ENCODE data around the gene NTN3.

NTN3 gene

DNA sequence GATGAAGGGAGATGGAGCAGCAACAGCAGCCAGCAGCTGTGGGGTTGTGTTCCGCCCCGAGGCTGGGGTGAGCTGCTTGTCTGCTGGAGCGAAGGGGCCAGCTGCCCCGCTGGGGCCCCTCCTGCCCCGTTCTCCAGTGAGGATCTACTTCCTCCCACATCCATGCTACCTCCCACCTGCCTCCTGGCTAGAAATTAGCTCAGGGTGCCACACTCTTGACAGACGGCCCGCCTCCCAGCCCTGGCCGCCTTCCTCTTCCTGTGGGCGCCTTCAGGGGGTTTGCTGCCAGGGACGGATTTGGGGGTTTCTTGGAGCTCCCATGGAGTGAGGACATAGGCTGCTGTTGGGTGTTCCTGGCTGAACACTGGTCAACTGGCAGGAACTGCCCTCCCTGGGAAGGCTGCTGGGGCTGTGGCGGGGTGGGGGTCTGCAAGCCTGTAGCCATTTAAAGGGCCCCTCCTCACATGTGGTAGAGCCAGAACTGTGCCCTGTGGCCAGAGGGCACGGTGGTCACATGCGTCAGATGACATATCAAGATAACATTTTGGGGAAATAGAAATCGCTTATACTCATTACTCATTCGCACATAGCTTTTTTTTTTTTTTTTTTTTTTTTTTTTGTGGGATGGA, 16.9 kb downstream of the NTN3 start:
- TF ChIP-seq, protein P1, sequence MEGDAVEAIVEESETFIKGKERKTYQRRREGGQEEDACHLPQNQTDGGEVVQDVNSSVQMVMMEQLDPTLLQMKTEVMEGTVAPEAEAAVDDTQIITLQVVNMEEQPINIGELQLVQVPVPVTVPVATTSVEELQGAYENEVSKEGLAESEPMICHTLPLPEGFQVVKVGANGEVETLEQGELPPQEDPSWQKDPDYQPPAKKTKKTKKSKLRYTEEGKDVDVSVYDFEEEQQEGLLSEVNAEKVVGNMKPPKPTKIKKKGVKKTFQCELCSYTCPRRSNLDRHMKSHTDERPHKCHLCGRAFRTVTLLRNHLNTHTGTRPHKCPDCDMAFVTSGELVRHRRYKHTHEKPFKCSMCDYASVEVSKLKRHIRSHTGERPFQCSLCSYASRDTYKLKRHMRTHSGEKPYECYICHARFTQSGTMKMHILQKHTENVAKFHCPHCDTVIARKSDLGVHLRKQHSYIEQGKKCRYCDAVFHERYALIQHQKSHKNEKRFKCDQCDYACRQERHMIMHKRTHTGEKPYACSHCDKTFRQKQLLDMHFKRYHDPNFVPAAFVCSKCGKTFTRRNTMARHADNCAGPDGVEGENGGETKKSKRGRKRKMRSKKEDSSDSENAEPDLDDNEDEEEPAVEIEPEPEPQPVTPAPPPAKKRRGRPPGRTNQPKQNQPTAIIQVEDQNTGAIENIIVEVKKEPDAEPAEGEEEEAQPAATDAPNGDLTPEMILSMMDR (conservative IDR thresholded peaks at IDR 0.05; ENCODE audit: low read length), result no peak
- DNase-seq (ENCODE audit: low read depth), result no peak
- H3K4me3 ChIP-seq (ENCODE audit: low read length), result no peak overlapping the region

DNA sequence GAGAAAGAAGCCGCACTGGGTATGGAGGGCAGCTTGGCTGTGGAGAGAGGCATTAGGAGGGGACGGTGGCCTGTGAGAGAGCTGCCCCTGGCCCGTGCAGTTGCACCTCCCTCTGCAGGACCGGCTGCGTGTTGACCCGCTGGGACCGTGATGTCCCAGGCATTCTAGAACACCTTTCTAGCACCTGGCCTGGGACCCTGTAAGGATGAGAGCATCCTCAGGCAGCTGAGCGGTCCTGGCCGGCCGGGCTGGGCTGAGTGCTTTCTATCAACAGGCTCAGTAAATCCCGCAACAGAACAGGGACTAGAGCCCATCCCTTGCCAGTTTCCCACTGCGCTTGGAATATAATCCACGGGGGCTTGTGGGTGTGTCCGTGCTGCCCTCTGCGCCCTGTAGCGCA, 18.5 kb downstream of the NTN3 start:
- no peak overlapping the region for H3K4me3 ChIP-seq (ENCODE audit: low read length)
- TF ChIP-seq, protein P1 (conservative IDR thresholded peaks at IDR 0.05; ENCODE audit: low read length), result no peak
- DNase-seq (ENCODE audit: low read depth), result no peak

DNA sequence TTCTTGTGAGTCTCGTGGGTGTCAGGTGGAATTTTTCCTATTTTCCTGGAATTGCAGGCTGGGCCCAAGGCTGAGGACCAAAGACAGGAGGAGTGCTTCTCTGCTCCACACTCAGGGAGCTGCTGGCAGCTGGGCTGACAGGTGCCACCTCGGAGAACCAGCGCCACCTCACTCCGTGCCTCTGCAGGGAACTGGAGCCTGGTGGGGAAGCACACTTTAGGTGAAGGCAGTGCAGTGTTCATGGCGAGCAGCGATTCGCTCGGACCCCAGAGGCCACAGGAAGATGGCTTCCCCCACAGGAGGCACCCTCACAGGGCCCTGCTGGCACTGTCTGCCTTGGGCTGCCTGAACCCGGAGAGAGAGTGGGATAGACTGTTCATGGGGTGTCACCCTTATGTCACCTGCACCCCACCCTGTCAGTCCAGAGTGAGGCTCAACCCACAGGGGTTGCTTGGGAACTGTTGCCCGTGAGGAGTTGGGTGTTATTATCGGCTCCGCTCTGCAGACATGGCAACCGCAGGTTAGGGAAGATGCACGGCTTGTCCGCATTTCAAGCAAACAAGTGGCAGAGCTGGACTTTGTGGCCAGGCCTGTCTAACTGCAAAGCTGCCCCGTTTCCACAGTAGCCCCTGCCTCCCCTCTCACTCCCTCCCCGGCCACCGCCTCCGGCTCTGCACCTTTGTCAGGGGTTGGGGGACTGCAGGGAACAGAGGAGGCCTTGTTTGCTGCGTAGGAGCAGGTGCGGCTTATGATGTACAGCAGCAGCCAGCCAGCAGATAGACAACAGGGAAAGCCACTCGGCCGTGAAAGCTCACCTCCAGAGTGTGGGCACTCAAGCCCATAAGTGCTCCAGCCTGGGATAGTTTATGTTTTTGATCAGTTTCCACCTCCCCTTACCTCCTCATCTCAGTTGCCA, 19.4 kb downstream of the NTN3 start:
- H3K4me3 ChIP-seq (ENCODE audit: low read length), result no peak overlapping the region
- DNase-seq (ENCODE audit: low read depth), result no peak
- TF ChIP-seq, protein P1 (conservative IDR thresholded peaks at IDR 0.05; ENCODE audit: low read length), result no peak

DNA sequence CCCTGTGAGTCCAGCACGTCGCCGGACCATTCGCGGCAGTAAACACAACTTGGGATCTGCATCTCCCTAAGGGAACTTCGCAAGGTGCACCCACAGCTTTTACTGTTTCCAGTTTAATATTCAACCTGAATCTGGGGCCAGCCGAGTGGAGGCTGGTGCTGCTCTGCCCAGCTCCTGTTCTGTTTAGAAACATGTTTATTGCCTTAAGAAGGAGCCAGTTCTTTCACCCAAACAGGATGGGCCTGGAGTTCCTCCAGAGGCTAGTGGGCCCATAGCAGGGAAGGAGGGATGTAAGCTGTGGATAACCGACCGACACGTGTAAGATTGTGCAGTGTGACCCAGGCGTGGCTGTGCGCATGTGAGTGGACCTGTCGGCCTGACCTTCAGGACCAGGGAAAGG, 21.2 kb downstream of the NTN3 start:
- DNase-seq (ENCODE audit: low read depth), result no peak
- no peak overlapping the region for H3K4me3 ChIP-seq (ENCODE audit: low read length)
- TF ChIP-seq, protein P1 (conservative IDR thresholded peaks at IDR 0.05; ENCODE audit: low read length), result no peak

DNA sequence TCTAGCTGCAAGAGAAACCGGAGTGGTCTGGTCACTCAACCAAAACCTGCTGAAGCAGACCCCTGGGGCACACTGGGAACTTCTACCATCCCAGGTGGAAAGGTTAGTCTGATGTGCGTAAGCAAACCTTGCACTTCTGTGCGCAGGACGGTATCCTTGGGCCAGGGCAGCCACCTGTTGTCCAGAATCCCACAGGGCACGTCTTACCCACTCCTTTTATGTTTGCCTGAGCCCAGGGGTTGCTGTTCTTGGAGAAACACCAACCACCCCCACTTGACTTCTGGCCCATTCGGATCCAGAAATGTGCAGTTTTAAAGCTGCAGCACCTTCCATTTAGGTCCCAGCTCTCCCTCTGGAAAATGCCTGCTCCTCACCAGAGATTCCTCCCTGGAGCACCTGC, 22.5 kb downstream of the NTN3 start:
- TF ChIP-seq, protein P1 (conservative IDR thresholded peaks at IDR 0.05; ENCODE audit: low read length), result no peak
- H3K4me3 ChIP-seq (ENCODE audit: low read length), result no peak overlapping the region
- DNase-seq (ENCODE audit: low read depth), result no peak

DNA sequence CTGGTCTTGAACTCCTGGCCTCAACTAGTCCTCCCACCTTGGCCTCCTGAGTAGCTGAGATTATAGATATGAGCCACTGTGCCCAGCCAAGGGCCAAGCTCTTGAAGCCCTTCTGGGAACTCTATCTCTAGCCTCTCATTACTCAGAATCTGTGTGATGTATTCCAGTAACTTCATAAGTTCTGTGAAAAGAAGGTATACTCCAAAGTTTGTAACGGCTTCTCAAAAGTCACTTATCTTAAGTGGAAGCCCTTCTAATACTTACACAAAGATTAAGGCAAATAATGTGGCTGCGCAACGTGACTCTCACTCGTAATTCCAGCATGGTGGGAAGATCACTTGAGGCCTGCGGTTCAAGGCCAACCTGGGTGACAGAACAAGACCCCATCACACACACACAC, 23.5 kb downstream of the NTN3 start:
- no peak overlapping the region for H3K4me3 ChIP-seq (ENCODE audit: low read length)
- TF ChIP-seq, protein P1 (conservative IDR thresholded peaks at IDR 0.05; ENCODE audit: low read length), result no peak
- no peak for DNase-seq (ENCODE audit: low read depth)

DNA sequence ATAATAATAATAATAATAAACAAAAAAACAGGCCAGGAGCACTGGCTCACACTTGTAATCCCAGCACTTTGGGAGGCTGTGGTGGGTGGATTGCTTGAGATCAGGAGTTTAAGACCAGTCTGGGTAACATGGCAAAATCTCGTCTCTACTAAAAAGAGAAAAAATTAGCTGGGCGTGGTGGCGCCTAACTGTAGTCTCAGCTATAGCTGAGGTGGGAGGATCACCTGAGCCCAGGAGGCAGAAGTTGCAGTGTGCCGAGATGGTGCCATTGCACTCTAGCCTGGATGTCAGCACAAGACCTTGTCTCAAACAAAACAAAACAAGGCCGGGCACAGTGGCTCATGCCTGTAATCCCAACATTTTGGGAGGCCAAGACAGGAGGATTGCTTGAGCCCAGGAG, 23.9 kb downstream of the NTN3 start:
- TF ChIP-seq, protein P1 (conservative IDR thresholded peaks at IDR 0.05; ENCODE audit: low read length), result no peak
- H3K4me3 ChIP-seq (ENCODE audit: low read length), result no peak overlapping the region
- no peak for DNase-seq (ENCODE audit: low read depth)
